ENCODE data around the gene SEC22A. TPM values are rescaled to one million over a fixed set of nuclear protein-coding genes. Genes with fewer than 3 reads are reported as not detected.

SEC22A gene
- total RNA-seq, 1 donor from 2014 or later, result 29.7 TPM

DNA sequence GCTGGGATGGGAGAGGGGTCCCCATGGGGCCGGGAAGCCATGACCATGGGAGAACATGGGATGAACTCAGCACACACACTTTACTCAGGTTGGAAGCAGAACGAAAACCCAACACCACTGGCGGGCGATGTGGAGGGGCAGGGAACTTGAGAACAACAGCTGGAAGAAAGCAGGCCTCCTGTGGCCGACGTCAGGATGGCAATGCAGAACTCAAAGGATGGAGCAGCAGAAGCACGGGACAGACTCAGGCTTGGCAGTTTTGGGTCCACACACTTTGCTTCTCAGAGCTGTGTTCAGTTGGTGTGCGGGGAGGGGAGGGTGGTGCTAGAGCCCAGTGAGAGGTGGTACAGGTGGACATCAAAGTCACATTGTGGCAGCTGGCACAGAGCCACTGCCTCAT lies 80.7 kb downstream of the SEC22A start:
- TF ChIP-seq CTCF (conservative IDR thresholded peaks at IDR 0.05; ENCODE audit: low read depth, low read length), result no peak
- no peak for DNase-seq (ENCODE audit: low read depth)
- H3K4me3 ChIP-seq (ENCODE audit: low read depth, low read length), result no peak overlapping the region

- H3K4me3 ChIP-seq (ENCODE audit: low read depth, low read length), result no peak overlapping the region
- TF ChIP-seq CTCF (conservative IDR thresholded peaks at IDR 0.05; ENCODE audit: low read depth, low read length), result no peak
- no peak for DNase-seq (ENCODE audit: low read depth)
These were observed 81.3 kb downstream of the SEC22A start for GRCh38 chr3:123283074-123283473.

DNA sequence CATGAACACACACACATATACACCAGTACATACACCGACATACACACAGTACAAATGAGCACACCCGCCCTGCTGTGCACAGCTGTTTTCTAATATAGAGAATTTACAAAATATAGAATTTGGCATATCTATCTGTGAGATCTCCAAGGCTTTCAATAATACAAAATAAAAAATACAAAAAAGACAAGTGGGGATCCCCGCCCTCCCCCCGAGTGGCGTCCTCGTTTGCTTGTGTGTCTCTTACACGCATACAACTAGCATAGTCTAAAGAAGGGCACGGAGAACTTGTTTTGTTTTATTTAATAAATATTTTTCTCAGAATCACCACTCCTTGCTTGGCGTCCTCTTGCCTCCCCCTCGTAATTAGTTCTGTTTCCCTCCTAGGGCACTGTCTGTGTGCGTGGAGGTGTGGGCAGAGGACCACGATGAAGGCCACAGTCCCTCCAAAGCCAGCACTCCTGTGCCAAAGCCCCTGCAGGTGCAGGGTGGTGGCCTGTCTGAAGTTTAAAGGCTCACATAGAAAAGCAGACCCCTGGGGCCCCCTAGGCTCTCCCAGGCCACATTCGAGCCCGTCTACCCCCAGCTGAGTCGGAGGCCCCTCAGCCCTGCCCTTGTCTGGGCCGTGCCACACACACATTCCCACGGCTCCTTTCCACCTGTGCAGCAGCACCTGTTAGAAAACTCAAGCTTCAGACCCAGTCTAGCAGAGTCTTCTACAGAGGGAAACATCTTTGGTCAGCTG lies 82.1 kb downstream of the SEC22A start:
- no peak overlapping the region for H3K4me3 ChIP-seq (ENCODE audit: low read depth, low read length)
- no peak for TF ChIP-seq CTCF (conservative IDR thresholded peaks at IDR 0.05; ENCODE audit: low read depth, low read length)
- no peak for DNase-seq (ENCODE audit: low read depth)

DNA sequence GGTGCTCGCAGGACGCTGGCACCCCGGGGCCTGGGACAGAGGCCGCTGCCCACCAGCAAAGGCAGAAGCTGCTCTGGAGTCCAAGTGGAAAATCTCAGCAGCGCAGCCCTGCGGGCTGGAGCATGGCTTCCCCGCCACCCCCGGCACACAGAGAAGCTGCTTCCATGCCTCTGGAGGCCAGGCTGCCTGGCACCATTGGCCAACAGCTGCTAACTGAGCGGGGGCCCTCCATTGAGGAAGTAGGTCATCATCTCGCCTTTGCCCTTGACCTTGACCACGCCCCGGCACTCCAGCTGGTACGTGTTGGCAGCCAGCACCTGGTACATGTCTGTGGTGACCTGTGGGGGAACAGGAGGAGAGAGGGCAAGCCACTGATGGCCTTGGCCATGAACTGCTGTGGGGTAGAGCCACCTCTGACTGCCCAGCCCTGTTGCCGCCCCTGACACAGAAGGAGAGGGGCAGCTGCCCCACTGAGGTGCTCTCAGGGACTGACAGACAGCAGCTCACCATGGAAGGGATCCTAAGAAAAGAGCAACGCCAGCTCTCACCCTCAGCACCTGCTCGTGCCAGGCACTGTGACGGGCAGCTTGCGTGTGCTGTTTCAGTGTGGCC lies 82.8 kb downstream of the SEC22A start:
- DNase-seq (ENCODE audit: low read depth), result no peak
- no peak overlapping the region for H3K4me3 ChIP-seq (ENCODE audit: low read depth, low read length)
- no peak for TF ChIP-seq CTCF (conservative IDR thresholded peaks at IDR 0.05; ENCODE audit: low read depth, low read length)

DNA sequence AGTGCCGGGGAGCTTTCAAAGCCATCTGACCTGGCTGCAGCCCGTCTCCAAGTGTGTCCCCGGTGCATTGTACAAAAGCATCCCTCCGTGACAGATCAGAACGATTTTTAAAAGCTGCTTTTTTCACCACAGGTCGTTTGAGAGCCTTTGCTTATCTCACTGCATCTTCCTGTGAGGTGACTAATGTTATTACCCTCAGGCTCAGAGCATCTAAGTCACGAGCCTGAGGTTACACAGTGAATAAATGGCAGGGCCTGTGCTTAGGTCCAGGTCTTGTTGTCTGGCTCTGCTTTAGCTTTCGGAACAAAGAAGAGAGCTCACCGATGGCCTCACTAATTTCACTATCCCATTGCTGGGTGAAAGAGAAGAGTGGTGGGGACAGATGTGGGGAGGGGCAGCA lies 83.3 kb downstream of the SEC22A start:
- DNase-seq (ENCODE audit: low read depth), result no peak
- H3K4me3 ChIP-seq (ENCODE audit: low read depth, low read length), result no peak overlapping the region
- TF ChIP-seq CTCF (conservative IDR thresholded peaks at IDR 0.05; ENCODE audit: low read depth, low read length), result no peak

DNA sequence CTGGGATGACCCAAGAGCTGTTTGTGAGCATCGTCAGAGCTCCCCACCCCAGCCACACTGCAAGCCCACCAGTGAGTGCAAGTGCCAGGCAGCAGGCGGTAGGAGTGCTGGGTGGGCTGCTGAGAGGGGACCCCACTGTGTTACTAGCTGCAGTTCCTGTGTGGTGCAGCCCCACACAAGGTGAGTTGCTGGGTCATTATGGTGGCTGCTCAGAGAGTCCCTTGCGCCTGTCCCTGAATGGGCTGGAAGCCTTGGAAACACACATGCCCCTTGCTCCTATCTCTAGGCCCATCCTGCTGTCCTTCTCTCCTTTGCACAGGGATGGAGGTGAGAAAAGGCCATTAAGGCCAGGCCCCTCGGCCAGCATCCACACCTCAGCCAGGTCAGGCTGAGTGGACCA lies 83.7 kb downstream of the SEC22A start:
- DNase-seq (ENCODE audit: low read depth), result no peak
- no peak for TF ChIP-seq CTCF (conservative IDR thresholded peaks at IDR 0.05; ENCODE audit: low read depth, low read length)
- no peak overlapping the region for H3K4me3 ChIP-seq (ENCODE audit: low read depth, low read length)

- no peak for DNase-seq (ENCODE audit: low read depth)
These were observed 84.2 kb downstream of the SEC22A start for GRCh38 chr3:123285931-123286307.

More at GRCh38 chr3:123285931-123286307, 84.2 kb downstream of the SEC22A start:
- no peak for TF ChIP-seq CTCF (conservative IDR thresholded peaks at IDR 0.05; ENCODE audit: low read depth, low read length)
- H3K4me3 ChIP-seq (ENCODE audit: low read depth, low read length), result no peak overlapping the region
